SK-N-SH (cell line): ENCODE measurements around the gene ANO3. TPM values are rescaled to one million over a fixed set of nuclear protein-coding genes. Genes with fewer than 3 reads are reported as not detected.

Experiments
- CTCF ChIA-PET: fragments of 300-600, 350-600 bp; formaldehyde crosslinking; extraction: SDS; loops from one replicate; lab custom pipeline; 2021; lab: Yijun Ruan, JAX
- POLR2A ChIA-PET: fragments of 350-600 bp; sonication (Branson Sonifier 250); formaldehyde crosslinking; extraction: SDS; loops from one replicate; lab custom pipeline; 2020; ENCODE audit warnings: antibody characterized with exemption, inconsistent platforms; lab: Yijun Ruan, JAX
- DNase-seq: peaks from one replicate; pipeline ENCODE4 v3.0.0; 2012
- H2AFZ ChIP-seq: fragments of 200-600 bp; sonication (generic); 2 replicates; pipeline ENCODE4 v1.8.1; 2016; ENCODE audit warnings: antibody characterized with exemption, mild to moderate bottlenecking, low read depth
- H3F3A ChIP-seq: fragments of 200-600 bp; sonication (generic); replicated peaks from 2 replicates; pipeline ENCODE3; 2016; ENCODE audit warnings: antibody characterized with exemption, mild to moderate bottlenecking; ENCODE audit not compliant: insufficient read depth
- H3K27ac ChIP-seq, 2 experiments: fragments of 200-500 bp in 1 of 2; fragments of 200-600 bp in 1 of 2; sonication (Bioruptor generic) in 1 of 2; sonication (generic), shearing (Covaris generic) in 1 of 2; 2 replicates each; pipeline versions ENCODE4 v1.5.1 to v1.6.1; 2014 to 2016; ENCODE audit warnings: low read depth in 2 of 2, inconsistent platforms in 1 of 2, low read length in 1 of 2, mild to moderate bottlenecking in 1 of 2, mixed read lengths in 1 of 2
- H3K27me3 ChIP-seq: fragments of 200-600 bp; sonication (generic), shearing (Covaris generic); 2 replicates; pipeline ENCODE4 v1.6.1; 2016; ENCODE audit warnings: mixed run types; ENCODE audit not compliant: insufficient read depth
- H3K36me3 ChIP-seq, 2 experiments: fragments of 200-500 bp in 1 of 2; fragments of 200-600 bp in 1 of 2; sonication (Bioruptor generic) in 1 of 2; sonication (generic) in 1 of 2; replicated peaks in 1 of 2; 2 replicates each; pipeline versions ENCODE3 to v1.5.1; 2014 to 2016; ENCODE audit warnings: low read length in 1 of 2, mild to moderate bottlenecking in 1 of 2; ENCODE audit not compliant: insufficient read depth in 2 of 2, control insufficient read depth in 1 of 2
- H3K4me1 ChIP-seq, 2 experiments: fragments of 200-500 bp in 1 of 2; fragments of 200-600 bp in 1 of 2; sonication (Bioruptor generic) in 1 of 2; sonication (generic), shearing (Covaris generic) in 1 of 2; 2 replicates each; pipeline versions ENCODE4 v1.5.1 to v1.6.1; 2014 to 2016; ENCODE audit warnings: low read depth in 1 of 2, low read length in 1 of 2, mixed run types in 1 of 2; ENCODE audit not compliant: insufficient read depth in 2 of 2, control insufficient read depth in 1 of 2
- H3K4me2 ChIP-seq: fragments of 200-600 bp; sonication (generic), shearing (Covaris generic); 2 replicates; pipeline ENCODE4 v1.6.1; 2017; ENCODE audit warnings: mixed run types
- H3K4me3 ChIP-seq, 2 experiments: fragments of 200-500 bp in 1 of 2; fragments of 200-600 bp in 1 of 2; sonication (Bioruptor generic) in 1 of 2; sonication (generic), shearing (Covaris generic) in 1 of 2; 2 replicates each; pipeline versions ENCODE4 v1.5.1 to v1.8.1; 2014 to 2016; ENCODE audit warnings: low read depth in 2 of 2, inconsistent platforms in 1 of 2, low read length in 1 of 2, mild to moderate bottlenecking in 1 of 2, mixed read lengths in 1 of 2, moderate library complexity in 1 of 2
- H3K79me2 ChIP-seq: fragments of 200-600 bp; sonication (generic); 2 replicates; pipeline ENCODE4 v1.8.1; 2017; ENCODE audit warnings: mild to moderate bottlenecking; ENCODE audit not compliant: insufficient read depth
- H3K9ac ChIP-seq: fragments of 200-600 bp; sonication (generic); 2 replicates; pipeline ENCODE4 v1.6.1; 2017; ENCODE audit warnings: mixed run types
- H3K9me2 ChIP-seq: fragments of 200-600 bp; sonication (generic); 2 replicates; pipeline ENCODE4 v1.6.1; 2017; ENCODE audit warnings: mixed run types
- H3K9me3 ChIP-seq: fragments of 200-600 bp; sonication (generic); 2 replicates; pipeline ENCODE4 v1.6.1; 2017; ENCODE audit warnings: mixed run types, mild to moderate bottlenecking, moderate library complexity
- H4K20me1 ChIP-seq: fragments of 200-600 bp; sonication (generic); 2 replicates; pipeline ENCODE4 v1.6.1; 2017; ENCODE audit warnings: mild to moderate bottlenecking, mixed run types; ENCODE audit not compliant: insufficient read depth
- CHD2 ChIP-seq: fragments of 150-350 bp; IDR thresholded peaks from 2 replicates; pipeline ENCODE4 v1.6.1; 2018; ENCODE audit warnings: low read length; ENCODE audit not compliant: partially characterized antibody
- CTCF ChIP-seq: fragments of 200-600 bp; sonication (generic); IDR thresholded peaks from 2 replicates; pipeline ENCODE4 v1.6.1; 2017; ENCODE audit warnings: antibody characterized with exemption, mild to moderate bottlenecking, moderate library complexity
- ELF1 ChIP-seq: IDR thresholded peaks from 2 replicates; pipeline ENCODE4 v1.4.0; 2012
- EZH2phosphoT487 ChIP-seq: fragments of 200-600 bp; sonication (generic); IDR thresholded peaks from 2 replicates; pipeline ENCODE4 v1.6.1; 2017; ENCODE audit warnings: low read depth, mixed run types, mild to moderate bottlenecking, antibody characterized with exemption, moderate library complexity, borderline replicate concordance
- FOXJ3 ChIP-seq: sonication (generic); formaldehyde crosslinking; IDR thresholded peaks from 2 replicates; pipeline ENCODE4 v1.5.1; 2020; ENCODE audit warnings: mild to moderate bottlenecking, missing genetic modification reagents
- GATA2 ChIP-seq: sonication (generic); formaldehyde crosslinking; IDR thresholded peaks from 2 replicates; pipeline ENCODE4 v1.5.0; 2020; ENCODE audit warnings: mild to moderate bottlenecking, missing genetic modification reagents
- IRF3 ChIP-seq: fragments of 150-350 bp; IDR thresholded peaks from 2 replicates; pipeline ENCODE4 v1.6.1; 2016; ENCODE audit warnings: mild to moderate bottlenecking, low read depth, low read length
- JUND ChIP-seq: IDR thresholded peaks from 2 replicates; pipeline ENCODE4 v1.4.0; 2012
- POLR2AphosphoS5 ChIP-seq: IDR thresholded peaks from 2 replicates; pipeline ENCODE4 v1.6.1; 2012; ENCODE audit warnings: low read depth, low read length
- RAD21 ChIP-seq: IDR thresholded peaks from 2 replicates; pipeline ENCODE4 v1.6.1; 2012; ENCODE audit warnings: mild to moderate bottlenecking, low read length
- RCOR1 ChIP-seq: fragments of 150-350 bp; IDR thresholded peaks from 2 replicates; pipeline ENCODE4 v1.6.1; 2017; ENCODE audit warnings: antibody characterized with exemption, low read length
- REST ChIP-seq: IDR thresholded peaks from 2 replicates; pipeline ENCODE4 v1.6.1; 2012; ENCODE audit warnings: mild to moderate bottlenecking, low read depth, low read length, moderate library complexity
- TCF12 ChIP-seq: IDR thresholded peaks from 2 replicates; pipeline ENCODE4 v1.4.0; 2012
- TEAD4 ChIP-seq: IDR thresholded peaks from 2 replicates; pipeline ENCODE4 v1.4.0; 2012; ENCODE audit warnings: mild to moderate bottlenecking, borderline replicate concordance; ENCODE audit not compliant: insufficient read depth
- ZBTB33 ChIP-seq: IDR thresholded peaks from 2 replicates; pipeline ENCODE4 v1.4.0; 2012; ENCODE audit warnings: low read depth, borderline replicate concordance
- WGBS: methylation state at CpG from one replicate; pipeline ENCODE4 v1.1.6; 2017; ENCODE audit warnings: low lambda C conversion rate; 5-methylcytosine and 5-hydroxymethylcytosine counted together
- polyA plus RNA-seq, 3 experiments: library from polyadenylated mRNA; depleted of rRNA; stranded (reverse); fragments of >200 nt; gene quantifications; 2 replicates each; pipeline ENCODE4 v1.2.3, GENCODE V29; 2012

The ANO3 gene
- polyA plus RNA-seq, 1 of the 3 experiments (the other 2 are of a cell fraction) = 0.13 TPM

GRCh38 chr11:26537341-26537740 is 205.4 kb downstream of the ANO3 start:
- no peak for DNase-seq
- H3K27ac ChIP-seq = no peak overlapping the region
- ChIA-PET POLR2A (no interaction called here), CTCF (interaction anchor here (1.2 kb wide), 1 partner anchor 14 kb away, joined by 4 read pairs; no protein-coding TSS in a partner anchor)
- H3K27me3 ChIP-seq = no peaks in the 10 kb centered on the region
- no peak overlapping the region for H2AFZ ChIP-seq
- H3F3A ChIP-seq = no peaks in the 10 kb centered on the region
- H3K9me2 ChIP-seq = no peaks in the 10 kb centered on the region
- WGBS = 78% methylated on average over 4 of the region's 4 CpGs
- H3K4me3 ChIP-seq = no peak overlapping the region
- no peaks in the 10 kb centered on the region for H3K36me3 ChIP-seq
- no peak overlapping the region for H3K9ac ChIP-seq
- peaks cover 0 to 2% of the 10 kb centered on the region in 2 experiments; a peak in 2 of 4 replicates for H3K4me1 ChIP-seq
- H3K4me2 ChIP-seq = no peak overlapping the region
- H3K79me2 ChIP-seq = no peaks in the 10 kb centered on the region
- no peaks in the 10 kb centered on the region for H3K9me3 ChIP-seq
- H4K20me1 ChIP-seq = no peaks in the 10 kb centered on the region
- TF ChIP-seq JUND = no peak
- no peak for TF ChIP-seq IRF3
- no peak for TF ChIP-seq ELF1
- TF ChIP-seq CTCF = no peak
- no peak for TF ChIP-seq RCOR1
- TF ChIP-seq EZH2phosphoT487 = no peak
- no peak for TF ChIP-seq POLR2AphosphoS5
- TF ChIP-seq CHD2 = no peak
- no peak for TF ChIP-seq TCF12
- TF ChIP-seq GATA2 = no peak
- TF ChIP-seq ZBTB33 = no peak
- TF ChIP-seq RAD21 = no peak
- TF ChIP-seq REST = no peak
- no peak for TF ChIP-seq TEAD4
- no peak for TF ChIP-seq FOXJ3 (CRISPR knock-in tag)
